Coronary artery (tissue), 2 donors: ENCODE results near the gene HIPK1.
"Not testable (repeated sequence)": the region's sequence is repeated elsewhere in the genome, so short reads cannot be mapped to it uniquely, and the experiment has no call there.

Source experiments
- DNase-seq: peaks from one replicate; pipeline ENCODE4 v3.0.0-alpha.2; 2017; ENCODE audit warnings: low spot score
- H3K27ac ChIP-seq, 2 donors: fragments of 200-600 bp; sonication (generic); one replicate each; pipeline ENCODE4 v1.5.1; 2016 to 2019
- H3K4me3 ChIP-seq: fragments of 200-600 bp; sonication (generic); 2 replicates; pipeline ENCODE4 v1.5.1; 2016; ENCODE audit warnings: mild to moderate bottlenecking, moderate library complexity
- CTCF ChIP-seq: fragments of 200-600 bp; sonication (generic); IDR thresholded peaks from one replicate; pipeline ENCODE4 v1.5.1; 2019; ENCODE audit warnings: antibody characterized with exemption

The HIPK1 gene

GRCh38 chr1:113999799-114000198 lies 70.7 kb downstream of the HIPK1 start:
- TF ChIP-seq CTCF, result no peak
- H3K4me3 ChIP-seq, result no peak overlapping the region
- no peak overlapping the region for H3K27ac ChIP-seq
- no peak for DNase-seq

GRCh38 chr1:114000406-114000805 lies 71.3 kb downstream of the HIPK1 start:
- DNase-seq, result no peak
- TF ChIP-seq CTCF, result no peak
- Histone ChIP-seq H3K4me3 (no peak overlapping the region), H3K27ac (no peak overlapping the region)

- no peak for DNase-seq
- Histone ChIP-seq H3K4me3 (no peak overlapping the region), H3K27ac (no peak overlapping the region)
These were observed 73.5 kb downstream of the HIPK1 start for GRCh38 chr1:114002492-114003239.

GRCh38 chr1:114003431-114003830 lies 74.3 kb downstream of the HIPK1 start:
- DNase-seq, result no peak
- H3K4me3 ChIP-seq, result no peak overlapping the region
- H3K27ac ChIP-seq, result no peak overlapping the region
- TF ChIP-seq CTCF, result no peak

More at GRCh38 chr1:114002492-114003239, 73.5 kb downstream of the HIPK1 start:
- TF ChIP-seq CTCF, result no peak

GRCh38 chr1:114006825-114007224 lies 77.7 kb downstream of the HIPK1 start:
- not testable (repeated sequence) for DNase-seq, H3K27ac ChIP-seq, H3K4me3 ChIP-seq

GRCh38 chr1:114008480-114008941 lies 79.4 kb downstream of the HIPK1 start:
- DNase-seq, result no peak
- H3K4me3 ChIP-seq, result no peak overlapping the region
- no peak overlapping the region for H3K27ac ChIP-seq
- TF ChIP-seq CTCF, result no peak

- no peak overlapping the region for H3K4me3 ChIP-seq
- H3K27ac ChIP-seq, result no peak overlapping the region
- TF ChIP-seq CTCF, result no peak
- no peak for DNase-seq
These were observed 79.9 kb downstream of the HIPK1 start for GRCh38 chr1:114008993-114009392.
